ENCODE measurements around the gene GSG1L2. TPM values are rescaled to one million over a fixed set of nuclear protein-coding genes. Genes with fewer than 3 reads are reported as not detected.

The GSG1L2 gene
- polyA plus RNA-seq, 2 of the 4 experiments (the other 2 are of a cell fraction), result not detected

DNA sequence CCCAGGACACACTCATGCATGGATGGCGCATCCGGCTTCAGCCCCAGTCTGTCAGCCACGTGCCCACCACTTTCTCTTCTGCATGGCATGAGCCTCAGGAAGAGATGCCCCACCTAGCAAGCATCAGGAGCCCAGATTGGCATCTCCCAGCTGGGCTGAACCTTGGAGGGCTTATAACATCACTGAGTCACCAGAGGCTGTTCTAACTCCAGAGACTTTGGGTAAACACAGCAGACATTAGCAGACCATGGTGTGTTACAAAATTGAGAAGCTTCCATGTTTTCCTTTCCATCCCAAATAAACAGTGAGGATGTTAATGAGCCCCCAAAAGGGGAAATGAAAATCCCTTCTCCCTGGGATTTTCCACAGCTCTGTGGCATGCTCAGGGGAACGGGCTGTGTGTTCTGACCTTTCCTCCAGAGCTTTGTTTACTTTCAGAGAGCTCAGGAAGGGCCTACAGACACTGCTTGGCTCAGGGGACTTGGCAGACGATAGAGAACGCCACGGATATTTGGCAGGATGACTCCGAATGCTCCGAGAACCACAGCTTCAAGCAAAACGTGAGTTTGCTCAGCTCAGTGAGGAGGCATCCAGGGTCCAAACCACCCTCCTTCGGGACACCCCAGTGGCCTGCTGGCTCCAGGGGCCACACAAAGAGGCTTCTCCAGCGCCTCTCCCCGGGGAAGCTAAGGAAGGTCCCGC is 20.3 kb upstream of the GSG1L2 start (continued):
- TF ChIP-seq FOSB (CRISPR knock-in tag; IDR thresholded peaks at IDR 0.05) (0 out of 2 replicates have a peak, but pooled peaks have one; percentile 56), SMC3 (IDR thresholded peaks at IDR 0.05) (peak; percentile 42; the same call in 2 of the 3 replicates), RNF2 (IDR thresholded peaks at IDR 0.05; ENCODE audit: borderline replicate concordance, low read depth) (no peak)

DNA sequence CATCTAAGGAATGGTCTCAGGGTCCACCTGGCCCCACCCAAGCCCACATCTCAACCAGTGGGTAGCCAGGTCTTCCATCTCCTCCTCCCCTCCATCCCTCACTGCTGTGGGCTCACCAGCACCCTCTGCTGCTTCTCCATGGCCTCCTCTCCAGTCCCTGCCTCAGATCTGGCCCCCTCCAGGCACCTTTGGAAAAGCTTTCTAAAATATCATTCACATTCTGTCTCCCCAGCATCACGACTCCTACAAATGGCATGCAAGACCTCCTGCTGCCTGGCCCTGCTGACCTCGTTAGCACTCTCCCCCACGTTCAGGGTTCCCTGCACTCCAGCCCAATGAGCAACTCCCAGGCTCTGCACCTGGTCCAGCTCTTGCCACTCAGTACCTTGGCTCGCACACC is 17.6 kb upstream of the GSG1L2 start:
- POLR2A ChIA-PET, result no interaction called here
- peak; percentile 58 to 84 for DNase-seq (ENCODE audit: low read depth in 1 of 2, low spot score in 1 of 2)
- Histone ChIP-seq H3K27ac (peak overlapping the region; percentile 96 to 97), H3K9me3 (peaks cover 3% of the 10 kb centered on the region; the same call in 2 of the 3 replicates), H3K4me2 (peak overlapping the region; percentile 78), H3K4me1 (peaks cover 89% of the 10 kb centered on the region), H3K4me3 (no peak overlapping the region)
- no peak for FAIRE-seq
- ATAC-seq, result peak in 1 of 2 experiments; percentile 26; a peak in 3 of 6 replicates
- TF ChIP-seq RAD21 (conservative IDR thresholded peaks at IDR 0.05 in 1 of 2, IDR thresholded peaks at IDR 0.05 in 1 of 2) (peak; percentile 41 to 59), SMC3 (IDR thresholded peaks at IDR 0.05) (peak; percentile 50), TP53 (CRISPR knock-in tag; IDR thresholded peaks at IDR 0.05) (no peak), CHD4 (IDR thresholded peaks at IDR 0.05; ENCODE audit: borderline replicate concordance) (no peak), CTCF (IDR thresholded peaks at IDR 0.05) (peak; percentile 45), ZNF302 (CRISPR knock-in tag; IDR thresholded peaks at IDR 0.05) (no peak), RCOR1 (IDR thresholded peaks at IDR 0.05; ENCODE audit: low read depth, low read length) (no peak)
- 34% methylated on average over 4 of the region's 4 CpGs for WGBS (ENCODE audit: missing lambda C conversion rate)
- CTCF ChIA-PET, result interaction anchor here (0.9 to 10.4 kb wide), 16 partner anchors 10 to 193 kb away, joined by 3 to 101 read pairs (median 4); partner anchors contain the start of genes GLP2R, RCVRN and USP43

- CTCF ChIA-PET, result interaction anchor here (0.6 to 10.4 kb wide), 25 partner anchors 9 to 262 kb away, joined by 3 to 101 read pairs (median 4); partner anchors contain the start of genes GLP2R and STX8
- Histone ChIP-seq H3K4me3 (peak overlapping the region; percentile 1; the same call in 1 of the 3 replicates), H3K9me3 (peaks cover 13% of the 10 kb centered on the region; the same call in 2 of the 3 replicates), H3K4me1 (peaks cover 73% of the 10 kb centered on the region), H3K4me2 (peak overlapping the region; percentile 78), H3K27ac (peak overlapping the region; percentile 96 to 97)
- POLR2A ChIA-PET, result interaction anchor here (0.6 to 2.2 kb wide), 7 partner anchors 35 to 1954 kb away, joined by 3 to 11 read pairs (median 7); partner anchors contain the start of gene USP43
- DNase-seq (ENCODE audit: low read depth in 1 of 2, low spot score in 1 of 2), result peak; percentile 90 to 98
- peak; percentile 98 for FAIRE-seq
- 2% methylated on average over 11 of the region's 11 CpGs for WGBS (ENCODE audit: missing lambda C conversion rate)
- peak; percentile 60 to 78 for ATAC-seq
- TF ChIP-seq ELK1 (IDR thresholded peaks at IDR 0.05; ENCODE audit: low read depth, low read length), result no peak
- TF ChIP-seq RAD21 (conservative IDR thresholded peaks at IDR 0.05 in 1 of 2, IDR thresholded peaks at IDR 0.05 in 1 of 2), result peak; percentile 32 to 73; a peak in 3 of 5 replicates
- TF ChIP-seq PBX3 (IDR thresholded peaks at IDR 0.05), result peak; percentile 84
- TF ChIP-seq RARB (CRISPR knock-in tag; IDR thresholded peaks at IDR 0.05), result peak; percentile 90
- peak; percentile 39; the same call in 1 of the 2 replicates for TF ChIP-seq FOXS1 (CRISPR knock-in tag; IDR thresholded peaks at IDR 0.05)
- peak; percentile 27 for TF ChIP-seq NFE2L2 (conservative IDR thresholded peaks at IDR 0.05; ENCODE audit: low read length)
- TF ChIP-seq KDM1A (IDR thresholded peaks at IDR 0.05; ENCODE audit: low read depth), result no peak
- TF ChIP-seq MYC (IDR thresholded peaks at IDR 0.05; ENCODE audit: borderline replicate concordance, low read length), result no peak
- no peak for TF ChIP-seq PHF8 (IDR thresholded peaks at IDR 0.05; ENCODE audit: borderline replicate concordance, low read depth)
- TF ChIP-seq USF2 (IDR thresholded peaks at IDR 0.05), result no peak
- TF ChIP-seq KDM5A (IDR thresholded peaks at IDR 0.05), result no peak
- no peak for TF ChIP-seq SREBF2 (IDR thresholded peaks at IDR 0.05)
- TF ChIP-seq ZFP36 (IDR thresholded peaks at IDR 0.05; ENCODE audit: borderline replicate concordance, partially characterized antibody), result peak; percentile 49
- TF ChIP-seq JUNB (IDR thresholded peaks at IDR 0.05), result peak; percentile 99
- no peak for TF ChIP-seq ZNF302 (CRISPR knock-in tag; IDR thresholded peaks at IDR 0.05)
- TF ChIP-seq NR3C1 (IDR thresholded peaks at IDR 0.05), result no peak
- TF ChIP-seq GATA3 (IDR thresholded peaks at IDR 0.05; ENCODE audit: borderline replicate concordance), result peak; percentile 98
- TF ChIP-seq BCL3 (IDR thresholded peaks at IDR 0.05), result peak; percentile 99
These were observed 15.9 kb upstream of the GSG1L2 start for GRCh38 chr17:9837551-9838471.

Data from A549 (cell line).